ENCODE results near the gene NEURL1.
"Not testable (repeated sequence)": the region's sequence is repeated elsewhere in the genome, so short reads cannot be mapped to it uniquely, and the experiment has no call there.

The NEURL1 gene

DNA sequence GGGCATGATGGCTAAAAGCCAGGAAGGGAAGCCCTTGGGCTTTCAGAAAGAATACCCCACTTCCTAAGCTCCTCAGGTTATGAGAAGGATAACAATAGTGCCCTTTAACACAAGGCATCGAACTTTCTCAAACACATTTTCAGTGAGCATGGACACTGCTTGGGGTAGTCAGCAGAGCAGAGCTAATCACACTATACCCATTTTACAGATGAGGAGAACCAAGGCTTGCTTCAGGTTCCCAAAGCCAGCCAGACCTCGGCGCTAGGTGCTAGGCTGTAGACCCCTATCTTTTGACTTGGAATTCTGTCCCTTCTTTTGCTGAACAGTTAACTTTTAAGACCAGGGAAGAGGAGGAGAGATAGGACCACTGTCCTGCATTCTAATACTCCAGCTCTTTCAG is 1.8 kb downstream of the NEURL1 start:
- DNase-seq: no peak

DNA sequence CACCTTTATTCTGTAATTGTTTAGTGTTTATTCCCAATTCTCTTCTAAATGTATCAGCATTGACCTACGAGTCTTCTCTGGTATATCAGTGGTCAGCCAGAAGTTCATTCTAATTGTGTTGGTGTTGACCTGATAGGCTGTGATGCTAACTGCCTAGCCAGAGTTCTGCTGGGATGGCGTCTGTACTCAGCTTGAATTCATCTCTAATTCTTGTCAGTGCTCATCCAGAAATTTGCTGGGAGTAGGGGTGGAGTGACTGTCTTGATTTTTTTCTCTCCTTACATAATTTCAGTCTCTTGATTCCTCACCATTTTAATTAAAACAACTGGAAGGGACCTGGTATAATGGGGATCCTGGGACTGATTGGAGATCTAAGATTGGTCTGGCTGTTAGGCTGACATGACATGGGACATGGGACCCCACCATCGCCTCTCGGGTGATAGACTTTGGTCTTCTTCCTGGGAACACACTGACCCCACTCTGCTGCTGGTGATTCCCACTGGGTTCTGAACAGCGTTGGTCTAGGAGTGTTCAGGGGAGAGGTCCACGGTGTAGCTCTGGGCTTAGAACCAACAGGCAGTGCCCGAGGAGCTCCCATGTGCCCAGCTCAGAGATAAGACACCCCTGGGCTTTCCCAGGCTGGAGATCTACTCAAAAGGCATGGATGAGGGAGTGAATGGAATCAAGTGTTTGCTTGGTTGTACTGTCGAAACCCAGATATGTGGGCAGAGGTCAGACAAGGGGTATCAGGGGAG is 3.8 kb downstream of the NEURL1 start:
- DNase-seq: no peak

GRCh38 chr10:103498936-103499638 is 5.6 kb downstream of the NEURL1 start:
- DNase-seq: no peak

- no peak for DNase-seq
Measured at GRCh38 chr10:103499881-103500280, 6.4 kb downstream of the NEURL1 start.

DNA sequence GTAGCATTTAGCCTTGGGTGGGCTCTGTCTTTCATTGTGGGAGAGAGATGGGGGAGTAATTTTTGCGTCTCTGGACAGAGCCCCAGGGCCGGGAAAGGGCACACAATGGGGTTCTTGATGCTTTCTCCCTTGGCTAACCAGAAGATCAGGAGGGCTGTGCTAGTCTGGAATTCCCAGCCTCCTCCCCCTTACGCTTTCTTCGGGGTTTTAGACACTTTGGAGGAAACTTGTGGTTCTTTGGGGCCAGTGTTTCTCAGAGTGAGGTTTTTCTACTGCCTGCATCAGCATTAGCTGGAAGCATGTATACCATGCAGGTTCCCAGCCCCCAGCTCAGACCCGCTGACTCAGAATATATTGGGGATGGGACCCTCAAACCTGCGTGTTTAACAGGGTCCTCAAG is 7.0 kb downstream of the NEURL1 start:
- no peak for DNase-seq

- DNase-seq: no peak
Measured at GRCh38 chr10:103501186-103501585, 7.7 kb downstream of the NEURL1 start.

DNA sequence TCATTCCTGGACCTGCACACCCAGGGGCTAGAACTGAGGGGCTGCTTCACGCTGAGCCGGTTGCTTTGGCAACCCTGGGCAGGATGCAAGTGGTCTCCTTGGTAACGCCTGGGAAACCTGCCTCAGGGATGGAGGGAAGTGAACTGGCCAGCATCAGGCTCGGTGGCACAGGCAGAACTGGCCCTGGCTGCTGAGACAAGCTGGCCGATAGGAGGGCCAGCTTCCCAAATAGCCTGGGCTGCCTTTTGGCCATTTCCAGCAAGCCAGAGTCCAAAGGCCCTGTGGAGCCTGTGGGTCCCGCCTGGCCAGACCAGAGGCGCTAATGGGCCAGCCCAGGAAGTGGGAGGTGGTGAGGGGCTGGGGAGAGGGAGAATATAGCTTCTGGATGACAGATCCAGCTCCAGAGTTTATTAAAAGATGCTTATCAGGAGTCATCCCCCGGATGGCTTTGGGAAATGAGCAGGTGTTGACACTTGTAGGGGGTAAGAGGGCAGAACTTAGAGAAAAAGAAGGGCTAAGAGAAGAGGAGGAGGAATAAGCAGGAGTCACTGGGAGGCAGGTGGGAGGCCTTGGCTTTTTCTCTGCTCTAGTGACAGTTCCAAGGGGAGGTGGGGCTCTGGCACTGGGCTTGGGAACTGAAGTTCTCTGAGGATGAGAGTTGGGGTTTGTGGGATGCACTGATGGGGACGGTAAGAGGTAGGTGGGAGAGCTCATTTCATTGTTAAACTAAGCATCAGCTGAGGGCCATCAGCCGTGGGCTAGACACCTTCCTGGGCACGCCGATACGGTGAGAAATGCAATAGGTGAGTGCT is 9.6 kb downstream of the NEURL1 start:
- no peak for DNase-seq

DNA sequence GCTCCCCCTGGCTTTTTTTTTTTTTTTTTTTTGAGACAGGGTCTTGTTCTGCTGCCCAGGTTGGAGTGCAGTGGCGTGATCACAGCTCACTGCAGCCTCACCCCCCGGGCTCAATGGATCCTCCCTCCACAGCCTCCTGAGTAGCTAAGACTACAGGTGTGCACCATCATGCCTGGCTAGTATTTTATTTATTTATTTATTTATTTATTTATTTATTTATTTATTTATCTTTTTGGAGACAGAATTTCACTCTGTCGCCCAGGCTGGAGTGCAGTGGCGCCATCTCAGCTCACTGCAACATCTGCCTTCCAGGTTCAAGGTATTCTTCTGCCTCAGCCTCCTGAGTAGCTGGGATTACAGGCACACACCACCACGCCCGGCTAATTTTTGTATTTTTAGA is 10.3 kb downstream of the NEURL1 start:
- DNase-seq: not testable (repeated sequence)

DNA sequence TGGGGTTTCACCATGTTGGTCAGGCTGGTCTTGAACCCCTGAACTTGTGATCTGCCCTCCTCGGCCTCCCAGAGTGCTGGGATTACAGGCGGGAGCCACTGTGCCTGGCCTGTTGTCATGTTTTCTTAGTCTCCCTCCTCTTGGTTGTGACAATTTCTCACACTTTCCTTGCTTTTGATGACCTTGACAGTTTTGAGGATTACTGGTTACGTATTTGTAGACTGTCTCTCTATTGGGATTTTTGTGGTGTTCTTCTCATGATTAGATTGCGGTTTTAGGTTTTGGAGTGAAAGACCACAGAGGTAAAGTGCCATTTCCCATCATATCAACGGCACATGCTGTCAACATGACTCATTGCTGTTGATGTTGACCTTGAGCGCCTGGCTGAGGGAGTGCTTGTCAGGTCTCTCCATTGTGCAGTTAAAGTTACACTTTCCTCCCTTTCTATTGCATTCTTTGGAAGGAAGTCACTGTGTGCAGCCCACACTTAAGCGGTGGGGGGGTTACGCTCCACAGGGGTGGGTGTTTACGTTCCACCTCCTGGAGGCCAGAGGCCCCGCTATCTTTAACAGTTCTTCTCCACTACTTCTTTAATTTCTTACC is 10.8 kb downstream of the NEURL1 start:
- DNase-seq: no peak

GRCh38 chr10:103506061-103506460 is 12.6 kb downstream of the NEURL1 start:
- DNase-seq: no peak

- DNase-seq: peak; percentile 54
Measured at GRCh38 chr10:103507235-103508191, 14.0 kb downstream of the NEURL1 start.

DNA sequence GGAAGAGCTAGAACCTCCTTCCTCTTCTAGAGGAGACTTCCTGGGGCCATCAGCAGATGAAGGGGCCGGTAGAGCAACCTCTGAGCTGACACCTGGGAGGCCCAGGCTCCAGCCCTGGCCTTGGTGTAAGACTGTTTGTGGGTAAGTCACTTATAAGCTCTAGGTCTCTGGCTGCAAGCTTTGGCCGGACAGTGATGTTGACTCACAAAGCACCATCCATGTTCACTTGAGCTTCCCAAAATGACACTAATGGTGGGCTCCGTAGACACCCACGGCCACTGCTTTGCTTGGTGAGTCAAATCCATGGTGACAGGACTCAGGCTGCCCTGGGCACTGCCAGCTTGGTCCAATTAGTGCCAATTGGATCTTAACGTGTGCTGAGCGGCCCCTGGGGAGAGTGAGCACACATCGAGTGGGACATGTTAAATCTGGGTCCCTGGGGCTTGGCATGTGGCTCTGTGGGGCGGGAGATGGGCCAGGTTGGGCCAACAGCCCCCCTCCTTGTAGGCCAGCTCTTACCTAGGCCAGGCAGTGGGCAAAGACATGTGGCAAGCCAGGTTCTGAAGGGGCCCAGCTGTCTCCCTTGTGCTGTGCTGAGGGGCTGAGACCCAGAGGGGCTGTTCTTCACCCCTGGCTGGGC is 16.7 kb downstream of the NEURL1 start:
- no peak for DNase-seq

DNA sequence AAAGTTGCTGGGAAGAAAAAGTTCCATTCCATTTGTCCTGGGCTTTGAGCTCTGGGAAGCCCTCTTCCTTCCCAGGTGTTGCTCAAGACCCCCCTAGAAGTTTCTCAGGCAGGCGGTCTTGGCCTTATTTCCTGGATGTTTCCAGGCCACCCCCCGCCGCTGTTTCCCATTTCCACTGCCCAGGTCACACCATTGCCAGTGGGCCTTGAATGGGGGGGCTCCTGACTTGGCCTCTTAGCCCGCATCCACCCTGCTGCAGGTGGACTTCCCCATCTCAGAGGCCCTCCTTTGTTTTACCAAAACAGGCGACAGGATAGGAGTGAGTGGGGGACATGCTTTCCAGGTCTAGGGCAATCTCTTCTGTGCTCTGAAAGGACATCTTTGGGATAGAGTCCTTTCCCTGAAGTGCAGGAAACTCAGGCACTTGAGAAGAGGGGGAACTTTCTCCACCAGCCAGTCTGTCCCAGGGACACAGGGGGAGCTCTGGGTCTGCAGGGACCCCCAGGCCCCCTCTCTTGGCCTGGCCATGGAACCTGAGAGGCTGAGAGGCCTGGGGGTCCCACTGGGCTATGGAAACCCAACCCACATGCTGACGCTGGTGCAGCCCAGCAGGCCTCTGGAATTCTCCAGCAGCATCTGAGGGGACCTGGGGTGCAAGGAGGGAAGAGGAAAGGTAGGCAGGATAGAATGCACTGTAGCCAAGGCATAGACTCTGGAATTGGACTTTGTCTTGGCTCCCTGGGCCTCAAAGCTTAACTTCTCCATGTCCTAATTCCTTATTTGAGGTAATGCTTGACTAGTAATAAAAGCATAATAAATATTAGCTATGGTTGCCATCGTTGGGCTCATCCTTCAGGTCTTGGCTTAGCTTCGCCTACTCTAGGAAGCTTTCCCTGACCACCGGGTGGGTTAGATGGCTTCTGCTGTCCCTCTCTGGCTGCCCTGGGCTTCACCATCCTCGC is 17.6 kb downstream of the NEURL1 start:
- DNase-seq: no peak

DNA sequence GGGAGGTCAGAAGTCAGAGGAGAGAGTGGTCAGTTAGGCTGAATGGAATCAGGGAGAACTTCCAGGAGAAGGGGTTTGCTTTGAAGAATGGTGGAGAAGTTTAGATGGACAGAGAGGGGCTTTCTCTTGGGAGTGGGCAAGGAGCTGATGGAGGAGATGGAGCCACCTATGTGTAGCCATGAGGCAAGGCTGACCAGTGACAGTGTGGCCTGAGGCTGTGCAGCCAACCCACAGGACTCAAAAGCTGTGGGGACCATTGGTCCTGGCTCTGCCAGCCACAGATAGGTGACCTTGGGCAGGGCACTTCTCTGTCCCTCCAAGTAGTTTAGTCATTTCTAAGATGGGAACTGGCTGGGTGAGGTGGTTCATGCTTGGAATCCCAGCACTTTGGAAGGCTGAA is 18.7 kb downstream of the NEURL1 start:
- DNase-seq: no peak

GRCh38 chr10:103512591-103513379 is 19.3 kb downstream of the NEURL1 start:
- DNase-seq: no peak

DNA sequence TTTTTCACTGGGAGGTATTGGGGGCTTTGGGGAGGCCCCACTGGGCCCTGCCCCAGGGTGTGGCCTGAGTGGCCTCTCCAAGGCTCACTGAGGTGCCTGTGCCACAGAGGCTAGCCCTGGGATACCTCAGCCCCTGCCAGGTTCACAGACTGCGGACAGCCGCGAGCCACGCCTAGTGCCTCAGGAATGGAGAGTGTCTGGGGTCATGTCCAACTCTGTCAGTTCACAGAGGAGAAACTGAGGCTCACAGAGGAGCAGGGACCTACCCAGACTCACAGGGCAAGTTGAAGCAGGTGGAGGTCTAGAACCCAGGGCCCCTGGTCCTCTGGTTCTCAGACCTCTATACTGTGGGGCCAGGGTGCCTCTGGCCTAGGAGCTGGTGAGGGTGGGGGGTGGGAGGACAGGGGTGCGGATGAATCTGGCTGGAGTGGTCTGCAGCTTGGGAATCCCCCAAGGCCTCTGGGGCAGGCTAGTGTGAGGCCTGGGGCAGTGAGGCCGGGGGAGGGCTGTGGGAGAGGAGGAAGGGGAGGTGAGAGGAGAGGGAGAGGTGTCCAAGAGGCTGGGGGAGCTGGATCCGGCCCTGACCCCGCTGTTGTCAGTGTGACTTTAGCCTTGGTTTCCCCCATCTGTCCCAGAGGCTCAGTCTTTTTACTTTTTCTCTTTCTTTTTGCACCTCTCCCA is 20.0 kb downstream of the NEURL1 start:
- no peak for DNase-seq

DNA sequence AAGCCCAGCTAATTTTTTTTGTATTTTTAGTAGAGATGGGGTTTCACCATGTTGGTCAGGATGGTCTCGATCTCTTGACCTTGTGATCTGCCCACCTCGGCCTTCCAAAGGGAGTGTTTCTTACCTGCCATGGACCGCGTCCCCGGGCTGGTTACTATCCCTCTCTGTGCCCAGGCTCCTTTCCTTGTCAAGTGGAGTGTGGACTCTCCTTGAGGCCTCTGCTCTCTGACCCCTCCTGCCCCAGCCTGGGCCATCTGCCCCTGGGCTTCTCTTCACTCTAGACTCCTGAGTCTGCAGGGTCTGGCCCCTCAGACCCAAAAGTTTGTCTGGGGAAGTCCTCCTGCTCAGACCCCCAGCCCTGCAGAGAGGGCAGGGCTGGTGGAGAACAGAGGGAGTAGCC is 20.7 kb downstream of the NEURL1 start:
- DNase-seq: no peak

GRCh38 chr10:103517234-103518085 is 24.0 kb downstream of the NEURL1 start:
- no peak for DNase-seq

All from NCI-H1436 treated with DMSO at 0.1 percent for 48 hours (cell line).